Heart left ventricle (tissue), 13 donors: Measurements from ENCODE around the gene CLEC18C.

ENCODE experiments used
- CTCF ChIP-seq, 12 donors: fragments of 200-600 bp; sonication (generic) in 4 of 12; IDR thresholded peaks; one replicate each; pipeline versions ENCODE4 v1.5.0 to v1.8.0; 2018 to 2022; ENCODE audit warnings: antibody characterized with exemption in 12 of 12, mild to moderate bottlenecking in 5 of 12
- POLR2A ChIP-seq, 2 donors: fragments of 450-650 bp; IDR thresholded peaks; one replicate each; pipeline ENCODE4 v1.6.1; 2017; ENCODE audit warnings: antibody characterized with exemption in 2 of 2, mild to moderate bottlenecking in 2 of 2, moderate library complexity in 2 of 2
- donor health status: ischemic (EF 13 %, LVEDD 7.1; RV severe dilation, severe dysfunction).
- donor health status: DM: no; HTN: yes; CAD: no.
- donor health status: DM: no; HTN: no; CAD: no.
- donor health status: ischemic (EF 25% LVEDD 6.9; RV normal size, moderate dysfunction).
- donor health status: ischemic (EF 25% LVEDD 5.7; RV mildly dilated, moderate dysfunction).
- donor health status: ischemic (EF 35%, LVEDD 5.7; RV mildly dilated, moderate dysfunction).
- donor health status: nonischemic (EF 11% LVEDD 7.7; RV severe dilation, severe dysfunction).
- donor health status: DM: yes; HTN: yes; CAD: no.
- donor health status: PGD.
- donor health status: ischemic (EF 29% LVEDD 5.4; RV normal size, mild dysfunction).
- donor health status: nonischemic (EF 23%, LVEDD 6.1; RV moderate dilation, normal function).

- TF ChIP-seq CTCF (IDR thresholded peaks at IDR 0.05) (no peak), POLR2A (IDR thresholded peaks at IDR 0.05) (no peak)
Observed at GRCh38 chr16:70160388-70160787, 13.2 kb upstream of the CLEC18C start.
